IPS-15b (cell line): Measurements from ENCODE around the gene ARHGEF2.
"Not testable (repeated sequence)": the region's sequence is repeated elsewhere in the genome, so short reads cannot be mapped to it uniquely, and the experiment has no call there.

ENCODE experiments used
- H3K27me3 ChIP-seq: one replicate; pipeline ENCODE4 v1.6.1; 2013; ENCODE audit warnings: low read length; ENCODE audit not compliant: control insufficient read depth, insufficient read depth
- H3K36me3 ChIP-seq: one replicate; pipeline ENCODE4 v1.6.1; 2013; ENCODE audit warnings: low read length; ENCODE audit not compliant: control insufficient read depth, insufficient read depth
- H3K4me1 ChIP-seq: one replicate; pipeline ENCODE4 v1.6.1; 2013; ENCODE audit warnings: mild to moderate bottlenecking, low read length; ENCODE audit not compliant: control insufficient read depth, insufficient read depth
- H3K4me3 ChIP-seq: one replicate; pipeline ENCODE4 v1.5.1; 2013; ENCODE audit warnings: low read depth, low read length
- H3K9ac ChIP-seq: one replicate; pipeline ENCODE4 v1.6.1; 2013; ENCODE audit warnings: low read depth, mild to moderate bottlenecking, low read length
- H3K9me3 ChIP-seq: one replicate; pipeline ENCODE4 v1.6.1; 2013; ENCODE audit warnings: mild to moderate bottlenecking, low read length; ENCODE audit not compliant: control insufficient read depth, insufficient read depth

Gene ARHGEF2

DNA sequence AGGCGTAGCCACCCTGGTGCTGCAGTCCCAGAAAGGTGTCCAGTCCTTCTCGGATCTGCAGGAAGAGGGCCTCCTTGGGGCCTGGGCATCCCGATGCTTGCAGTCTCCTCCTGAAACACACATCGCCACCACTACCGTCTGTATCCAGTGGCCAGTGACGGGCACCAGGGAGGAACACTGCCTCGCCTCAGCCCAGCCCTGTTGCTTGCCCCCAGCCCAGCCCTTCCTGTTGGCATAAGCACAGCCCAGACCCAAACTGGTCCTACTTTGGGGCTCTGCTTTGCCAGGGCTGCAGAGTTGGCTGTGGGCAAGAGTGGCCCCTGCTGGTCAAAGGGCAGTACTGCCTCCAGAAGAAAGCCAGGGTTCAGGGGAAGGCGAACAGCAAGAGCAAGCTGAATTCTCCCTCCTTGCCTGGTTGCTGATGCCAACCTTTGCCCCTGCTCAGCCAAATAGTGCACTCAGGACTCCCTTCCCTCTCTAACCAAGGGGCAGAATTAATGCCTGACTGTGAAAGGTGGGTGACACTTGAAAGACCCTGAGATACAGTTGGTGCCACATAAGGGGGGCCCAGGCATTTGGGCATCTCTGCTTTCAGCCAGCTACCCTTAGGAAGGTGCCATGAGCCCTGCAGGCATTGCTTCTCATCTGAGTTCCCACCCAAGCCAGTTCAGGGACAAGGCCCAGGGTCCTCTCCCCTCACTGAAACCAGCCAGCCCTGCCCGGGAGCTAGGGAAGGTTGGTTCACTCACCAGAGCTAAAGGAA, 11.1 kb upstream of the ARHGEF2 start:
- Histone ChIP-seq H3K27me3 (no peaks in the 10 kb centered on the region), H3K9me3 (no peaks in the 10 kb centered on the region), H3K4me1 (peaks cover 8% of the 10 kb centered on the region), H3K4me3 (peak overlapping the region; percentile 9), H3K36me3 (no peaks in the 10 kb centered on the region), H3K9ac (no peak overlapping the region)

DNA sequence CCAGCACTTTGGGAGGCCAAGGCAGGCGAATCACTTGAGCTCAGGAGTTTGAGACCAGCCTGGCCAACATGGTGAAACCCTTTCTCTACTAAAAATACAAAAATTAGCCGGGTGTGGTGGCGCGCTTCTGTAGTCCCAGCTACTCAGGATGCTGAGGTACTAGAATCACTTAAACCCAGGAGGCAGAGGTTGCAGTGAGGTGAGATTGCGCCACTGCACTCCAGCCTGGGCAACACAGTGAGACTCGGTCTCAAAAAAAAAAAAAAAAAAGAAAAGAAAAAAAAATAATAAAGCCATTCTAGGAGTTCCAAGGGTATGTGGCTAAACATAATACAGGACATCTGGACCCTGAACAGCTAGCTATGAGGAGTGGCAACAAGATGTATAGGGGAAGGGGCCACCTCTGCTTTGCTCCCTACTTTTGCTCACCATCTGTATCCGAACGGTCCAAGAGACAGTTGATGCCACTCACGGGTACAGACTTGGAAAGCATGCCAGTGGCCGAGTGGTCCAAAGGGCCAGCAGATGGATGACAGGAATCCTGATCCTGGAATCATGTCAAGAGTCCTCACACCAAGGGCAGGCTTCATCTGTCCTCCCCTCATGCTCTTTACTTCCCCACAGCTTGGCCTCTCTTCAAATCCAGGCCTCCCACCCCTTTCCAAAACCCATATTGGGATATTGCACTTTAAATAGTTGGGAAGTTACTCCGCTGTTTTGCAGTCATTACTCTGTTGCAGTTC, 6.7 kb upstream of the ARHGEF2 start:
- H3K4me3 ChIP-seq: peak overlapping the region; percentile 28
- H3K27me3 ChIP-seq, H3K9me3 ChIP-seq, H3K36me3 ChIP-seq, H3K9ac ChIP-seq: not testable (repeated sequence)
- H3K4me1 ChIP-seq: peaks cover 28% of the 10 kb centered on the region

GRCh38 chr1:155984341-155984740, 6.0 kb upstream of the ARHGEF2 start:
- H3K4me1 ChIP-seq: peaks cover 36% of the 10 kb centered on the region

GRCh38 chr1:155983191-155984024, 5.1 kb upstream of the ARHGEF2 start:
- Histone ChIP-seq H3K36me3 (no peaks in the 10 kb centered on the region), H3K4me3 (peak overlapping the region; percentile 28), H3K9ac (no peak overlapping the region)

More at GRCh38 chr1:155984341-155984740, 6.0 kb upstream of the ARHGEF2 start:
- Histone ChIP-seq H3K9ac (no peak overlapping the region), H3K36me3 (no peaks in the 10 kb centered on the region), H3K9me3 (no peaks in the 10 kb centered on the region), H3K27me3 (no peaks in the 10 kb centered on the region), H3K4me3 (peak overlapping the region; percentile 28)

DNA sequence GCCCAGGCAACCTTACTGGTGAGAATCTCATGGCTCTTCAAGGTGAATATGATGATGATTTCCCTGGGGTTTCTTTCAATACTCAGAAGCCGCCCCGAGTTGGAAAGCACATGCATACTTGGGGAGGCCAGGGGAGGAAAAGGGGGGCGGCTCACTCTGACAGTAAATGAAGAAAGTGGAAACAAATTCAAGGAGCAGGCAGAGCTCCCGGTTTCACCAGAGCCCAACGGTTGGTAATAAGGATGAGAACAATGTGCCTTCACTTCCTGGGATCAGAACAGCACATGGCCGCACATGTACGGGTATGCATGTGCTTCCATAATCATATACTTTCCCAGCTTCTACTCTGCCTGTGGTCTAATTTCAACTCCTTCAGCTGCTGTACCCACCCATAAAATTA, 3.8 kb upstream of the ARHGEF2 start:
- no peaks in the 10 kb centered on the region for H3K36me3 ChIP-seq
- H3K9me3 ChIP-seq: no peaks in the 10 kb centered on the region
- no peak overlapping the region for H3K4me3 ChIP-seq
- no peak overlapping the region for H3K9ac ChIP-seq
- peaks cover 33% of the 10 kb centered on the region for H3K4me1 ChIP-seq
- no peaks in the 10 kb centered on the region for H3K27me3 ChIP-seq

More at GRCh38 chr1:155983191-155984024, 5.1 kb upstream of the ARHGEF2 start:
- Histone ChIP-seq H3K27me3 (no peaks in the 10 kb centered on the region), H3K4me1 (peaks cover 33% of the 10 kb centered on the region), H3K9me3 (no peaks in the 10 kb centered on the region)

DNA sequence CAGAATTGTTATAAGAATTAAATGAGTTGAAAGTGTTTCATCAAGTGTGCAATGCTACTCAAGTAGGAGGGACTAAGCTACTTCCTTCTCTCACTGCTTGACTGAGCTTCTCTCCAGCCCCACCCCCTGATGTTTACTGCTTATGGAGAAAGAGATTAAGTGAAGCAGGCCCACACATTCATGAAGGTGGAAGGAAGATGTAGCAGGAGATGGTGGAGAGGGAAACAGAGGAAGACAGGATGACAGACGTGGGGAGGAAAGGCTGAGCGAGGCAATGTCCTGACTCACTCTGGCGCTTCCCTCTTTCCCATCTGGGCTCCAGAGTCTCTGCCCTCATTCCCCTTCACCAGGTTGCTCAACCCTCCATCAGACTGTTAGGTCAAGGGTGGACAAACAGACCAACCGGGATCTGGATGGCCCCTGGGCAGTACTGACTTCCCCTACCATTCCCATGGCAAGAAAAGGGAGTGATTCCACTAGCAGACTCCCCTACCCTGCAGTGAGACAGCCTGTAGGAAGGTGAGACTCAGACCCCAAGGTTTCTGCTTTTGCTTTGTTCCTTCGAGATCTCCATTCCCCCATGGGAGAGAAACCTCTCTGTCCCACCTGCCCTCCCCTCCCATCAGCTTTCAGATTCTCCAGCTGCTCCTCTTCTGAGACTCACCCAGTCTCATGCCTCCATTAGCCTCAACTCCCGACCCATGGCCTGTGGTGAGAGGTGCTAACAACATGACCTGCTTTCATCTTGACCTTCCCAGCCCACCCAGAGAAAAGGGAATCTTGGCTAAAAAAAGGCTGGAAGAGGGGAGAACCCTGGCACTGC, 3.1 kb upstream of the ARHGEF2 start:
- no peak overlapping the region for H3K9ac ChIP-seq

GRCh38 chr1:155979597-155980343, 1.4 kb upstream of the ARHGEF2 start:
- Histone ChIP-seq H3K4me3 (peak overlapping the region; percentile 89), H3K36me3 (no peaks in the 10 kb centered on the region), H3K9me3 (no peaks in the 10 kb centered on the region), H3K4me1 (peaks cover 46% of the 10 kb centered on the region), H3K9ac (no peak overlapping the region), H3K27me3 (no peaks in the 10 kb centered on the region)

More for the DNA sequence above, 3.1 kb upstream of the ARHGEF2 start:
- no peak overlapping the region for H3K4me3 ChIP-seq
- no peaks in the 10 kb centered on the region for H3K27me3 ChIP-seq
- H3K36me3 ChIP-seq: no peaks in the 10 kb centered on the region
- H3K4me1 ChIP-seq: peaks cover 36% of the 10 kb centered on the region
- H3K9me3 ChIP-seq: no peaks in the 10 kb centered on the region

DNA sequence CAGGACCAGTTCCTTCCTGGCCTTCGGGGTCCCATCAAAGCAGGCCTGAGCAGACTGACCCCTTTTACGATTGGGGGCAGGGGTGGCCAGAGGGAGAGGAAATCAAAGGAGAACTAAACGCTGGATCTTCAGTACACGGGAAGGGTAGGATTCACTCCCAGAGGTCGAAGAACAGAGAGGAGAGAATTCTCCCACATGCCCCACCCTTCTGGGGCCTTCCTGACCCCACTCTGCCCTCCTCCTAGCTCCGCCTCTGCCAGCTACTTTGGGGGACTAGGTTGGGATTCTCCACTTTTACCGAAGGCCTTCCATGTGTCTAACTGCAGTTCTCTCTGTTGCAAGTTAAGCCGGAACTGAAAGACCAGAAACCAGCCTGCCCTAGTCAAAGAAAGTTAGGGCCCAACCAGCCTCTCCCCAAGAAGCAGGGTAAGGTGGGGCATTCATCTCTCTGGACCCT, 654 bp upstream of the ARHGEF2 start:
- H3K27me3 ChIP-seq: no peaks in the 10 kb centered on the region
- peaks cover 47% of the 10 kb centered on the region for H3K4me1 ChIP-seq
- H3K36me3 ChIP-seq: no peaks in the 10 kb centered on the region
- H3K9me3 ChIP-seq: no peaks in the 10 kb centered on the region
- H3K4me3 ChIP-seq: peak overlapping the region; percentile 89
- peak overlapping the region; percentile 14 for H3K9ac ChIP-seq

DNA sequence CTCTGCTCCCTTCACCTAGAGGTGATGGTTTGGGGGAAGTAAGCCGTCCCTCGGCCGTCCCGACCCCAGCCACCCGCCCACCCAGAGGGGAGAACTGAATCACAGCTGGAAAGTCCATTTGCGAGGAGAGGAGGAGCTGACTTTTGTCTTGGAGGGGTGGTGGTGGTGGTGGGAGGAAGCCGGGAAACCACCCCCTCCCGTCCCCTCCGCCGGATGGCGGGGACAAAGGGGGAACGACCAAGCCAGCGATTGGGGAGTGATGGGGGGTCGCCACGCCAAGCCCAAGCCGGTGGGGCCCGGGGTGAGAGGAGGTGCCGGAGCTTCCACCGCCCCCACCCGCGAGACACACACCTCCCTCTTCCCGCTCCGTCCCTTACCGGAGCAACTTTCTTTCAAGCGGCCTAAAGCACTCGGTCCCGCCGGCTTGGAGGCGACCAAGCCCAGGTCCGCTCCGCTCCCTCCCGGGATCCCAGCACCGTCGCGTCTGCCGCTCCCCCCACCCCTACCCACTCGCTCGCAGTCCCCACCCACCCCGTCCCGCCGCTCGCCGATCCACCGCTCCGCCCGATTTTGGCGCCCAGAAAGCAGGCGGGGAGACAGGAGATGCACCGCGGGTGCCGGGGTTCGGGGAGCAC, 540 bp downstream of the ARHGEF2 start:
- no peaks in the 10 kb centered on the region for H3K36me3 ChIP-seq
- H3K27me3 ChIP-seq: no peaks in the 10 kb centered on the region
- peaks cover 38% of the 10 kb centered on the region for H3K4me1 ChIP-seq
- no peaks in the 10 kb centered on the region for H3K9me3 ChIP-seq
- peak overlapping the region; percentile 90 for H3K9ac ChIP-seq
- H3K4me3 ChIP-seq: peak overlapping the region; percentile 89
